PC-3 (cell line): ENCODE results near the gene C12orf60.

ENCODE experiments used
- CTCF ChIP-seq: fragments of 300-600 bp; sonication (generic); conservative IDR thresholded peaks from 2 replicates; pipeline ENCODE4 v1.5.1; 2017; ENCODE audit warnings: antibody characterized with exemption, low read depth, mild to moderate bottlenecking, low read length
- EZH2 ChIP-seq: fragments of 300-600 bp; sonication (generic); IDR thresholded peaks from one replicate; pipeline ENCODE4 v1.6.1; 2017; ENCODE audit warnings: antibody characterized with exemption, mild to moderate bottlenecking, low read length; ENCODE audit not compliant: unreplicated experiment

DNA sequence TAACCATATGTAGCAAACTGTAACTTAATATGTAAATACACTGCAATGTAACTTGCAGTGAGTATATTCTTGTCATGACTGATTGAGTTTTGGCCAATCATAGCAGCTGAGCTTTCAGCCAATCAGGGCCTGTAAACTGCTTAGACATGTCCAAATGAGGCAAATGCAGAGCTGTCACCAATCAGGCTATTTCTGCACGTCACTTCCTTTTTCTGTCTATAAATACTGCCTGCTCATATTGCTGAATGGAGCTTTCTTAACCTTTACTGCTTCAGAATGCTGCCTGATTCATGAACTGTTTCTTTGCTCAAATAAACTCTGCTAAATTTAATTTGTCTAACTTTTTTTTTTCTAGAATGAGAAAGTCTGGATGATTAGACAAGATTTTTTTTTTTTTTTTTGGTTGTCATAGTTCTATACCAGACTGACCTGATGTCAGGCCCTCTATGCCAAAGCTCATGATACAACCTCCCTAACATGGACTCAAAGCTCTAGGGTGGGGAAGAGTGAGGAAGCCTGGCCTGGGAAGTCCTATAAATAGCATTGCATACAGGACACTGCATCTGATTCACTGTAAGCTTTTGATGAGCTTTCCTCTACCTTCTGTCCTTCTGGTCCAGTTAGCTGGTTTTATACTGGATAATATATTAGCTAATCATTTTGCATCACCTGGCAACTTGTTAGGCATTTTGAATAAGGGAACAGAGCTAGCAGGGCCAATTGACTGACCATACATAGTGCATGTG lies 70.1 kb downstream of the C12orf60 start:
- TF ChIP-seq EZH2 = no peak
- no peak for TF ChIP-seq CTCF
